Stimulated activated CD4-positive, alpha-beta T cell treated with anti-CD3 and anti-CD28 coated beads, Interleukin-4, amount 100 ng/mL, for 48 hours (primary cell): Measurements from ENCODE around the gene ARID3A.
A peak's percentile ranks its signal among the peaks of the same experiment; 100 is the strongest.
"Not testable (repeated sequence)": the region's sequence is repeated elsewhere in the genome, so short reads cannot be mapped to it uniquely, and the experiment has no call there.

ENCODE experiments used
- DNase-seq, 2 donors: peaks; one replicate each; pipeline ENCODE4 v3.0.0-alpha.2; 2020; ENCODE audit warnings: low read depth in 2 of 2

Gene ARID3A

DNA sequence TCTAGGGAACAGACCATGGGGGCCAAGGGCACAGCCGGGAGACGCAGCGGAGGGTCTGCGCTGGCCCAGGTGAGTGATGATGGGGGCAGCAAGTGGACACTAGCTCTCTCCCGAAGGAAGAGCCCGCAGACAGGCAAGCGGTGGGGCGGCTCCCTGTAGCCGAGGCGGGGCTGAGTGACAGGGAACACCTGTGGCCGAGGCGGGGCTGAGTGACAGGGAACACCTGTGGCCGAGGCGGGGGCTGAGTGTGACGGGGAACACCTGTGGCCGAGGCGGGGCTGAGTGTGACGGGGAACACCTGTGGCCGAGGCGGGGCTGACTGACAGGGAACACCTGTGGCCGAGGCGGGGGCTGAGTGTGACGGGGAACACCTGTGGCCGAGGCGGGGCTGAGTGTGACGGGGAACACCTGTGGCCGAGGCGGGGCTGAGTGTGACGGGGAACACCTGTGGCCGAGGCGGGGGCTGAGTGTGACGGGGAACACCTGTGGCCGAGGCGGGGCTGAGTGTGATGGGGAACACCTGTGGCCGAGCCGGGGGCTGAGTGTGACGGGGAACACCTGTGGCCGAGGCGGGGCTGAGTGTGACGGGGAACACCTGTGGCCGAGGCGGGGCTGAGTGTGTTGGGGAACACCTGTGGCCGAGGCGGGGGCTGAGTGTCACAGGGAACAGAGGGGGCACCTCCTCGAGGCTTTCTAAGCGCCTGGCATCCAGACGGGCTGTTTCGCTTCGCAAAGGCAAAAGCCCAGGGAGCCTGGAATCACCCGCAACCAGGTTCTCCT lies 34.2 kb upstream of the ARID3A start:
- DNase-seq = not testable (repeated sequence)

DNA sequence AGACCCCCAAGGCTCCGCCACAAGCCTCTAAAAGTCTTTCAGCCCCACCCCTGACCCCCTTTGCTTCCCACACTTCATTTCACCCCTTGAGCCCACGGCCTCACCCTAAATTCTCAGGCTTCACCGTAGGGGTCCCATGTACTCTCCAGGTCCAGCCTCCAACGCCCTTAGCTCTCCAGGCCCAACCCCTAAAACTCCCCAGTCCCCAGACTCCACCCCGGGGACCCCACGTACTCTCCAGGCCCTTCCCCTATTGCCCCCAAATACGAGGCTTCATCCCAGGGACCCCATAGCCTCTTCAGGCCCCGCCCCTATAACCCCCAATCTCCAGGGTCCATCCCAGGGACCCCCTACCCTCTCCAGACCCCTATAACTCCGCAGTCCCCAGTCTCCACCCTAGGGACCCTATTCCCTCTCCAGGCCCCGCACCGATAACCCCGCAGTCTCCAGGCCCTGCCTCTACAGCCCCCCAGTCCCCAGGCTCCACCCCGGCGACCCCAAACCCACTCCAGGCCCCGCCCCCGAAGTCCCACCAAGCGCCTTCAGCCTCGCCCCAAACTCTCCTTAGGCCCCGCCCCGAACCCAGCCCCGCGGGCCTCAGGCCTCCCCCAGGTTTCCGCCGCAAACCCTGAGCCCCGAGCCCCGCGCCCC lies 33.5 kb upstream of the ARID3A start:
- no peak for DNase-seq

DNA sequence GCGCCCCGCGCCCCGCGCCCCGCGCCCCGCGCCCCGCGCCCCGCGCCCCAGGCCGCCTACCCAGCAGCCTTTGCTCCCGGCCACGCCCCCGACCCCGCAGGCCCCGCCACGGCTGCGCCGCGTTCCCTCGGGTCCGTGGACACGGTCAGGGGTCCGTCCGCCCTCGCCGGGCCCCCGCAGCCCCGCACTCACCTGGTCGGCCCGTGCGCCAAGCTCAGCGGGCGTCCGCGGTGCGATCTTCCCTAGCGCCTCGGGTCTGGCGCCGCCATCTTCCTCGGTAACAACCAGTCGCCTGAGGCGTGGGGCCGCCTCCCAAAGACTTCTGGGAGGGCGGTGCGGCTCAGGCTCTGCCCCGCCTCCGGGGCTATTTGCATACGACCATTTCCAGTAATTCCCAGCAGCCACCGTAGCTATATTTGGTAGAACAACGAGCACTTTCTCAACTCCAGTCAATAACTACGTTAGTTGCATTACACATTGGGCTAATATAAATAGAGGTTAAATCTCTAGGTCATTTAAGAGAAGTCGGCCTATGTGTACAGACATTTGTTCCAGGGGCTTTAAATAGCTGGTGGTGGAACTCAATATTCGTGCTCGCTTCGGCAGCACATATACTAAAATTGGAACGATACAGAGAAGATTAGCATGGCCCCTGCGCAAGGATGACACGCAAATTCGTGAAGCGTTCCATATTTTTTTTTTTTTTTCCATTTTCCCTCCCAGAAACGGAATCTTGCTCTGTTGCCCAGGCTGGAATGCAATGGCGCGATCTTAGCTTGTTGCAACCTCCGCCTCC lies 32.7 kb upstream of the ARID3A start, which contains the start of the genes MED16 and RNU6-9:
Gene MED16, minus strand, starts transcription at position 294 of the 796 bp plus-strand sequence. CDS start 2,056 bp downstream, outside the sequence.
Gene RNU6-9, plus strand, starts transcription at position 591 of the 796 bp plus-strand sequence.
- peak; percentile 79 to 85 for DNase-seq

DNA sequence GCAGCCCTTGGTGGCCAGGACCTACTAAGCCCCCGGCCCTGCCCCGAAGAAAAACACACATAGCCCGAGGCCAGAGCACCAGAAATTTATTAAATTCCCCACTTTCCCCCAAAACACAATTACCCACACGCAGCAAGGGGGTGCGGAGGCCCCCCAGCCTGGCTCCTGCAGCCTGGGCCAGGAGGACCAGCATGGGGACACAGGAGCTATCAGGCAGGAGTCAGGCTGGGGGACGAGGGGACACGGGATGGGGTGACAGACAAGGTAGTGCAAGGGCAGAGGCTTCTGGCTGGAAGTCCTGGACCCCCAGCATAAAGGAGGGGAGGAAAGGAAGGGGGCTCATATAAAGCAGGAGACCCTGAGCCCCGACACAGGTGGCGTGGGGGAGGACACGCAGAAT lies 29.4 kb upstream of the ARID3A start:
- no peak for DNase-seq

DNA sequence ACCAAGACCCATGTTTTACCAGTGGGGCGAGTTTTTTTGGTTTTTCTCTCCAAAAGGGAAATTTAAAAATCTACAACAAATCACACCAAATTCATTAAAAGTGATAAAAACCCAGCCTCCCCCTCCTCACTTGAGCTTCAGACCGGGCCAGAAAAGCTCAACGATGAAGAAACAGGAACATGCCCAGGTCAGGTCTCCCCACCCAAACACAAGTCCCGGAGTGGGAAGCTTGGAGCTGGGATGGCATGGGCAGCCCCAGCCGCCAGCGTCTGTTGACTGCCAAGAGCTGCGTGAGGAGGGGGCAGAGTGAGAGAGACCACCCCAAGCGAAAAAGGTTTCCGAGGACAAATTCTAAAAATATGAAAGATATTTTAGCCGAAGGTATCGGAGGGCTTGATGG lies 28.8 kb upstream of the ARID3A start:
- DNase-seq = no peak

DNA sequence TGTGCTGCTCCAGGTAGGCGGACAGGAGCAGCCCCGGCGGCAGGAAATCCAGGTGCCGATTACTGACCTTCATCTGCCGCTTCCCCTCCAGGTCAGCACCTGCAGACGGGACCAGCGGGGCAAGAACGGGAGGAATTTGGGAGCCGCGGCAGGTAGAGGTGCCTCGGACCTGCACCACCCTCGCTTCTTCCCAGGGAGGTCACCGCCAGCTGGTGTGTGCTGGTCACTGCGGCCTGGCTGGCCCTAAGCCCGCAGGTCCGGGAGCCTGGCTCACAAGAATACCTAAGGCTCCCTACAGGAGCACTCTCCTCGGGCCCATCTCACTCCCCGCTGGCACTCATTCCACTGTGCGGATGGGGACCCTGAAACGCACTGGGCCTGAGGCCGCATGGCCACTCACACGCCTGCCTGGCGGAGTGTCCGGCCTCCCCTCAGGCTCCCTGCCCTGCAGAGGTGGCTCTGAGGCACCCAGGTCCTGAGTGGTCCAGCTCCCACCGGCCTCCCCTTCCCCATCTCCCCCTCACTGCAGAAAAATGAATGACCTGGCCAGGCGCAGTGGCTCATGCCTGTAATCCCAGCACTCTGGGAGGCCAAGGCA lies 28.3 kb upstream of the ARID3A start:
- DNase-seq = no peak

DNA sequence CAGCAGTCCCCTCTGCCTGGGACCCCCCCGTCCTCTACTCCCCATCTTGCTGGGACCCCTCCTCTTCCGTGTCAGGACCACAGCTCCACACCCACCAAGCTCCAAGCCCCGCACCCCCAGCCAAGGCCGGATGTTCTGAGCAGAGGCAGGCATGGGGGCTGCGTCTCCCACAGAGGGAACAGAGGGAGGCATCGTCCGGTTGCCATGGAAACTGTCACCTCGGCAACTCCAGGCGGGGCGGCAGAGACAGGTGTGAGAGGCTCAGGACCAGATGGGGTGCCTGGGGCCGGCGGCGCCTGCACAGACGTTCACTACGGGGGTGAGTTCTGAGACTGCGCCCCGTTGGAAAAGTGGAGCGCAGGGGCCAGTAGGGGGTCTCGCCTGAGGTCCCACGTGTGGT lies 27.2 kb upstream of the ARID3A start:
- no peak for DNase-seq

DNA sequence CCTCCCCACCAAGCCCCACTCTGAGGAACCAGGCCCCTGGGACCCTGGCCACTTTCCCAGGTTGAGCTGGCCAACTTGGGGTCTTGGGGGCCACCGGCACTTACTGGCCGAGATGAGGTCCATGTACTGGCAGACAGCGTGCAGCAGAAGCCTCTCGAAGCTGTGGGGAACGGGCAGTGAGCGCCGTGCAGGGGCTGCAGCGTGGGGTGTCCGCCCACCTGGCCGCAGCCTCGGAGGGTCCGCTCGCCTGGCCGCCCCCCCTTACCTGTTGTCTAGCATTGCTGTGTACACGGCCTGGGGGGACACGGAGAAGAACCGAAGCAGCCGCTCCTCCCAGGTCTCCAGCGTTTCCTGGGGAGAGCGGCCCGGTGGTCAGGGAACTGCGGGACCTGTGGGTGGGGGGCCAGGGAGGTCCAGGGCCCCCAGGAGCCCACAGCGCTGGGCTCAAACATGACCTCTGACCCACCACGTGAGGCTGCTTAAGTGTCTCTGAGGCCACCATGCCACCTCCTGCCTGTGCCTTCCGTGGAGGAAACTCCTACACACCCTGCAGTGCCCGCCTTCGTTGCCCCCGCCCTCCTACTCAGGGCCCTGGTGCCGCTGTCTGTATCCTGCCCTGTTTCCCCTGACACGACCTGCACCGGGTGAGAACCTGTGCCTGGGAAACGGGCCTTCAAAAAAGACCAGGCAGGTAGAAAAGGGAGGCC lies 26.3 kb upstream of the ARID3A start:
- no peak for DNase-seq

DNA sequence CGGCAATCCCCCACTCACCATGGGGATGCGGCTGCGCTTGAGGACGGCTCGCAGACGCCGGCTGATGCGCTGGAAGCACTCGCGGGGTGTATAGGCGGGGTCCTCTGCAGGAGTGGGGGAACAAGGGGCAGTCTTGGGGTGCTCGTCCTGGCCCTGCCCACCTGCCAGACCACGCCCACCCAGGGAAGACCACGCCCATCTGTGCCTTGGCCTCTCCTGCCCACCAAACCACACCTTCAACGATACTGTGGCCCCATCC lies 25.9 kb upstream of the ARID3A start:
- no peak for DNase-seq

DNA sequence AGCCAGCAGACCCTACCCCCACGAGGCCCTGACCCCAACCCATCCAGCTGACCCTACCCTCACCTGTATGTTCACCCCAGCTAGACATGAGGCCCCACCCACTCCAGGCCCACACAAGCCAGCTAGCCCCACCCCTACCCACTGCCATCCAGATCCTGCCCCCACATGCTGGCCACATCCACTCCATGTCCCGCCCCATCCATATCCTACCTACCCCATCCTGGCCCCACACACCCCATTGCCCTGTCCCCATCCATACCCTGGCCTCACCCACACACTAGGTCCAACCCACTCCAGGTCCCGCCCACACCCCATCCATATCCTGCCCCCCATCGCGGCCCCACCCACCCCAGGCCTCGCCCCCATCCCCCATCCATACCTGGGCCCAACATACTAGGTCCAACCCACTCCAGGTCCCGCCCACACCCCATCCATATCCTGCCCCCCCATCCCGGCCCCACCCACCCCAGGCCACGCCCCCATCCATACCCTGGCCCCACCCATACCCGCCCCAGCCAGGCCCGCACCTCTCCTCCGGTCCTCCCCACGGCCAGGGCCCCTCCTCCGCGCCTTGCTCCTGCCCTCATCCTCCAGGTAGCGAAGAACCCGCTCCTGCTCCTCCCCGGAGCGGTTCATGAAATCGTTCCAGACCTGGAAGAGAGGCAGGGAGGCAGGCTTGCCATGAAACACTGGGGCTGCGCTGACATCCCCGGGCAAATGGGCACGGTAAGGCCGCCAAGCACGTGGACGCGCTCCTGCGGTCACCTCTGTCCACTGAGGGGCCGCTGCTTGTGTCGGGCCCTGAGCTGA lies 25.3 kb upstream of the ARID3A start:
- DNase-seq = no peak

DNA sequence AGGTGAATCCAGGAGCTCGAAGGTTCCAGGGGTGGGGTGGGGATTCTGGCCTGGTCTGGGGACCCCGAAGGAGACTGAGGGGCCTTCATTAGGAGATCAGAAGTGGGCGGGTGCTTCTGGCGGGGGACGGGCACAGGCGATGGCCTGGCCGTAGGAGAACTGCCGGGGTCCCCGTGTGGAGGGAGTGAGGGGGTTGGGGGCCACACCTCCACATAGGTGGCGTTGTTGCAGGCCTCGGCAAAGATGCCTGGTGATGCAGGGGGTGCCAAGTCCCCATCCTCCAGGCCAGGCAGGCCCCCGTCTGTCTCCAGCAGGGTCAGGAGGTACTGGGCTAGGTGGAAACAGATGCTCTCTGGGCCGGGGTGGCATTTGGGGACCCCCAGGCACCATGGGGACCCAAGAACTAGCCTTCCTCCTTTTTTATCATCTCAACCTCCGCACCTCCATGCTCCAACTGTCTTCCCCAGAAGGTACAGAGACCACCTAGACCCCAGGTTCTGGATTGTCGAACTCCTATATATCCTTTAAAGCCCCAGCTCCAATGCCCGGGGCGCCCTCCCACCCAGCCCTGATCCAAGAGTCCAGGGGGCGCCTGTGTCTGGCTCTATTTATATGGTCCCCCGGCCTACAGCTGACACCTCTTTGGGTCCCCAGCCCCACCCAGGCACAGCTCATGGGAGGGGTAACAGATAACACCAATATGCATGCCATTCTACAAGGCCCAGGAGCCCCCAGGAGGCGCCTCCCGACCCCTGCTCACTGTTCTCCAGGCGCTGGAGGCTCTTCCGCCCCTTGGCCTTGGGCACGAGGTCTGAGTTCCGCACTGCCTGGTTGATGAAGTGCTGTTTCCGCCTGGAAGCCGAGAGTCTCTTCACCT lies 24.4 kb upstream of the ARID3A start:
- no peak for DNase-seq

DNA sequence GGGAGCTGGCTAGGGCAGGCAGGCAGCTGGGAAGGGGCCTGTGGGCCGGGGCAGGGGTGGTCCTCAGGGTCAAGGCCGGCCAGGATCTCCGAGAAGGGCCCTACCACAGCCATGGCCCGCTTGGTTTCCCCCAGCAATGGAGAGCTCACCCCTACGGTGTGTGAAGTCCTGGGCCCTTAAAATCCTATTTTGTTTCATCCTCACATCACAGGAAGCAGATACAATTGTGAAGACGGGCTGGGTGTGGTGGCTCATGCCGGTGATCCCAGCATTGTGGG lies 23.8 kb upstream of the ARID3A start:
- DNase-seq = no peak

DNA sequence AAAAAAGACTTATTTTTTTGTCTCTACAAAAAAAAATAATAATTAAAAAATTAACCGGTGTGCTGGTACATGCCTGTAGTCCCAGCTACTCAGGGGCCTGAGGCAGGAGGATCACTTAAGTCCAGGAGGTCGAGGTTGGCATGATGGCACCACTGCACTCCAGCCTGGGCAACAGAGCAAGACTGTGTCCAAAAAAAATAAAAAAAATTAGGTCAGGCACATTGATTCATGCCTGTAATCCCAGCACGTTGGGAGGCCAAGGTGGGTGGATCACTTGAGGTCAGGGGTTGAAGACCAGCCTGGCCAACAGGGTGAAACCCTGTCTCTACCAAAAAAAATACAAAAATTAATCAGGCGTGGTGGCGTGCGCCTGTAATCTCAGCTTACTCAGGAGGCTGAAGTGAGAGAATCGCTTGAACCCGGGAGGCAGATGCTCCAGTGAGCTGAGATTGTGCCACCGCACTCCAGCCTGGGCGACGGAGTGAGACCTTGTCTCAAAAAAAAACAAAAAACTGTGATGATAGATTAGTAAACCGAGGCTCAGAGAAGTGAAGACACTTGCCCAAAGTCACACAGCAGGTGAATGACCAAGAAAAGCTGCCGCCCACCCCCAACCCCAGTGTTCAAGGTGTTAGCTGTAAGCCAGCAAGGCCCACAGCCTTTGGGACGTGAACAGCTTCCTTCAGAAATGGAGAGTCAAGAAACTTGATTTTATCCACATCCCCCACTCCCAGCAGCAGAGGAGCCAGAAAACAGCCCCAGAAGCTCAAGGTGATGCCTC lies 23.2 kb upstream of the ARID3A start:
- no peak for DNase-seq

DNA sequence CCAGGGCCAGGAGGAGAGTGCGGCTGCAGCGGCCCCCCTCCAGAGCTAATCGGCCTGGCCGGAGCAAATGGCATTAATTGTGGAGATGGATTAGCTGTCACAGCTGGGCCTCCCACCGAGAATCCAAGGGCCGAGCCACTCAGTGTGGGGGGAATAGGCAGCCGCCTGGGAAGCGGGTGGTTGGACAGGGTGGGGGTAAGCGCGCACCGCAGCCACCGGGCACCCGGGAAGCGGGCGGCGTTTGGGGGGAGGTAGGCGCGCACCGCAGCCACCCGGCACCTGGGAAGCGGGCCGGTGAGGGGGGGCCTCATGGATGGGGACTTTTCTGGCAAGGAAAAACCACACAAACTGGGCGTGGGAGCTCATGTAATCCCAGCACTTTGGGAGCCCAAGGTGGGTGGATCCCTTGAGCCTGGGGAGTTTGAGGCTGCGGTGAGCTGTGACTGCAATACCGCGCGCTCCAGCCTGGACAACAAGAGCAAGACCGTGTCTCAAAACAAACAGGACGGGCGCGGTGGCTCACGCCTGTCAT lies 22.5 kb upstream of the ARID3A start:
- no peak for DNase-seq

DNA sequence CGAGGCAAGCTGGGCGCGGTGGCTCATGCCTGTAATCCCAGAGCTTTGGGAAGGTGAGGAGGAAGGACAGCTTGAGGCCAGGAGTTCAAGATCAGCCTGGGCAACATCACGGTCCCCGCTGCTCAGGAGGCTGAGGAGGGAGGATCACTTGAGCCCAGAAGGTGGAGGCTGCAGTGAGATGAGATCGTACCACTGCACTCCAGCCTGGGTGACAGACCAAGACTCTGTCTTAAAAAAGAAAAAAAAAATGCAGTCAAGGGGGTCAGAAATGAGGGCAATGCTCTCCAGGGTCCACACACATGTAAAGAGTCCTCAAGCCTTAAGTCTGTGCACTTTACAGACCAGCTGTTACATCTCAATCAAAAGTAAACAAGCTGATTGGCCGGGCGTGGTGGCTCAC lies 21.3 kb upstream of the ARID3A start:
- no peak for DNase-seq

DNA sequence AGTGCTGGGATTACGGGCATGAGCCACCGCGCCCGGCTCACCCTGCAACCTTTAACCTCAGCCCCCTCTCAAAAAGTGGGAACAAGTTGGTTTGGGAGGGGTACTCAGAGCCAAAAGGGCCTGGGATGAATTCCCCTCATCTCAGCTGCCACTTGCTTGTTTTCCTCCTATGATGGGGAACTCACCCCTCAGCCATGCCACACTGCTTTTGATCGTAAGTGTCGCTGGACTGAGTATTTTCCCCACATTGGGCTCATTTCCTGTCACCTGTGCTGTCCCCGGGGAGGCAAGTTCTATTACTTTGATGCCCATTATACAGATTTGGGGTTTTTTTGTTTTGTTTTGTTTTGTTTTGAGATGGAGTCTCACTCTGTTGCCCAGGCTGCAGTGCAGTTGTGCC lies 19.4 kb upstream of the ARID3A start:
- DNase-seq = no peak

DNA sequence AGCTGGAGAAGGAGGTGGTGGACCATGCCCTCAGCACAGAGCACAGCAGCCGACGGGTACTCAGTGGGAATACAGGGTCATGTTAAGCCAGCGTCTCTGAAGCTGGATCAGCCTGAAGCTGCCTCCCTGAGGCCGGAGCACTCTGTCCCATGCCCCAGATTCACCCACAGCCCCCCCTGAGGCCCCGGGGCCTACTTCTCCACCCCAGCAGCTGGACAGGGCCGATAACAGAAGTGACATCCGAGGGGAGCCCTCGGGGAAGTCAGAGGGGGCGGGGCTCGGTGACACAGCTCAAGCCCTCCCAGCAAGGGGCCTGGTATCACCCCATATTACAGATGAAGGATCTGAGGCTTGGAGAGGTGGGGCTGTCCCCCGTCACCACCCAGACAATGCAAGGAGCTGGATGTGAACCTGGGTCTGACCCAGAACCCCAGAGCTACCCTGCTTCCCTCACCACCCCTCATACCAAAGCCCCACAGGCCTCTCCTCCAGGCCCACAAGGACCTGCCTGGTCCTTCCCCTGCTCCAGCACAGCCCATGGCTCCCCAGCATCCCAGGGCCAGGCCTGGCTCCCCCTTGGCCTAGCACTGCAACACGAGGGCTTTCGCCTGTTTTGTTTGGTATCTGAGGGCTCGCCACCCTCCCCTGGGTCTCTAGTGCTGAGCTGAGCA lies 18.5 kb upstream of the ARID3A start:
- no peak for DNase-seq

DNA sequence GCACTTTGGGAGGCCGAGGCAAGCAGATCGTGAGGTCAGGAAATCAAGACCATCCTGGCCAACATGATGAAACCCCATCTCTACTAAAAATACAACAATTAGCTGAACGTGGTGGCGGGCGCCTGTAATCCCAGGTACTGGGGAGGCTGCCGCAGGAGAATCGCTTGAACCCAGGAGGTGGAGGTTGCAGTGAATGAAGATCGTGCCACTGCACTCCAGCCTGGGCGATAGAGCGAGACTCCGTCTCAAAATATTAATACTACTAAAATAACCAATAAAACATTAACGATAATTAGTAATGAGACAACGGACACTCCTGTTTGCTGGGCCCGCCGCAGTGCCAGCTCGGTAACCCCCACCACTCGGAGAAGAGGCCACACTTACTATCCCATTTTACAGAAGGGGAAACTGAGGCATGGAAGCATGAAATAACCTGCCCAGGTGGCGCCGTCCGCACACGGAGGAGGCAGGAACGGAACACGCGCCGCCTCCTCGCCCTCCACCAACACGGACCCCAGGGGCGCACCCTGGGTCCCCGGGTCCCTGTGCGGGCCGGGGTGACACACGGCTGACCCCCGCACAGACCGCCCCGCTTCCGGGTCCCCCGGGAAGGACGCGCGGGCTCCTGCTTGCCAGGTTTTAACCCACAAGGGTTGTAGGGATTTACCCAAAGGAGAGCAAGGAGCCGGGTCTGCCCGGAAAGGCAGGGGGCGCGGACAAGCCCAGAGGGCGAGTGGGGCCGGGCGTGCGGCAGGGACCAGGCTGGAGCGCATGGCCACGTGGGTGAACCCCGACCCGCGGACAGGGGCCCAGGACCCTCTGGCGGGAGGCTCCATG lies 14.4 kb upstream of the ARID3A start:
- no peak for DNase-seq
